Keratinocyte (primary cell): Measurements from ENCODE around the gene KCNA3.

Experiments
- EZH2 ChIP-seq: IDR thresholded peaks from one replicate; pipeline ENCODE4 v1.6.1; 2012; ENCODE audit warnings: inconsistent platforms, mild to moderate bottlenecking, low read length, moderate library complexity
- TF ChIP-seq, protein P1 (sequence below), 3 experiments: IDR thresholded peaks in 1 of 3; conservative IDR thresholded peaks in 1 of 3; optimal IDR thresholded peaks in 1 of 3; 2 replicates in 2 of 3; 3 replicates in 1 of 3; pipeline versions ENCODE3 to v1.5.1; 2011; ENCODE audit warnings: low read length in 3 of 3, mild to moderate bottlenecking in 3 of 3, moderate library complexity in 2 of 3, control low read depth in 1 of 3, inconsistent platforms in 1 of 3; ENCODE audit not compliant: insufficient read depth in 2 of 3; ENCODE audit errors: extremely low read depth in 1 of 3

DNA sequence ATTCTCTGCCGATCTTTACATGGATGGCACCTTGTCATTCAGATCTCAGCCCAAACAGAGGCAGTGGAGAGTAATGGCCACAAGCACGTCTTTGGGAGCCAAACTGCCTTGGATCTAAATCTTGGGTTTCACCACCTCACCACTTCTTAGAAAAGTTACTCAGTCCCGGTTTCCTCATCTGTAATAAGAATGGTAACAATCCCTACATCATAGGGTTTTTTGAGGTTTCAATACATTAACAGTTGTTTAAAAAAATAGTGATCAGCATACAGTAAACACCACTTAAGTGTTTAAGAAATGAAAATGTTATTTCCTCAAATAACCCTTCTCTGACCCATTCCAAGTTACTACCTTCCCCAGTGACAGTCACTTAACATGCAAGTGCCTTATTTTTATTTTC lies 38.5 kb upstream of the KCNA3 start:
- TF ChIP-seq, protein P1, sequence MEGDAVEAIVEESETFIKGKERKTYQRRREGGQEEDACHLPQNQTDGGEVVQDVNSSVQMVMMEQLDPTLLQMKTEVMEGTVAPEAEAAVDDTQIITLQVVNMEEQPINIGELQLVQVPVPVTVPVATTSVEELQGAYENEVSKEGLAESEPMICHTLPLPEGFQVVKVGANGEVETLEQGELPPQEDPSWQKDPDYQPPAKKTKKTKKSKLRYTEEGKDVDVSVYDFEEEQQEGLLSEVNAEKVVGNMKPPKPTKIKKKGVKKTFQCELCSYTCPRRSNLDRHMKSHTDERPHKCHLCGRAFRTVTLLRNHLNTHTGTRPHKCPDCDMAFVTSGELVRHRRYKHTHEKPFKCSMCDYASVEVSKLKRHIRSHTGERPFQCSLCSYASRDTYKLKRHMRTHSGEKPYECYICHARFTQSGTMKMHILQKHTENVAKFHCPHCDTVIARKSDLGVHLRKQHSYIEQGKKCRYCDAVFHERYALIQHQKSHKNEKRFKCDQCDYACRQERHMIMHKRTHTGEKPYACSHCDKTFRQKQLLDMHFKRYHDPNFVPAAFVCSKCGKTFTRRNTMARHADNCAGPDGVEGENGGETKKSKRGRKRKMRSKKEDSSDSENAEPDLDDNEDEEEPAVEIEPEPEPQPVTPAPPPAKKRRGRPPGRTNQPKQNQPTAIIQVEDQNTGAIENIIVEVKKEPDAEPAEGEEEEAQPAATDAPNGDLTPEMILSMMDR (optimal IDR thresholded peaks at IDR 0.05 in 1 of 3, IDR thresholded peaks at IDR 0.05 in 1 of 3, conservative IDR thresholded peaks at IDR 0.05 in 1 of 3; ENCODE audit: extremely low read depth in 1 of 3, insufficient read depth in 2 of 3, low read length in 3 of 3): no peak
- TF ChIP-seq EZH2: no peak
